ENCODE results near the gene NUDT7.

Gene NUDT7

DNA sequence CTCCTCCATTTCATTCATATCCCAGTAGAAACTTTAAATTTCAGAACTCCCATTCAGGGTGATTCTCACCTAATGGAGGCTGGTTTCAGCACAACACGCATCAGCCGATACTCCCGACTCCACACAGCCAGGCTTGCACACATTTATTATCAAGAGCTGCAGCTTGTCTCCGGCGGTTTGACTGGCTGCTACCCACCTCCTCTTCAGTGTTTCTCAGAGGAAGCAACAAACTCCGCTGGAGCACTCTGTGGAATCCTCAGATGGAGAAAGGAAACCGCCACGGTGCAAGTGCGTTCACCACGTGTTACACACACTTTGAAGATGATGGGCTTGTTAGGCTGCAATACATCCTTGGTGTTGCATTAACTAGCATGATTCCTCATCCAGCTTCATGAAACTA is 39.7 kb upstream of the NUDT7 start:
- ChIA-PET CTCF (no interaction called here), POLR2A (no interaction called here)

More for the DNA sequence above, 39.7 kb upstream of the NUDT7 start:
- Histone ChIP-seq H3K36me3 (ENCODE audit: control insufficient read depth in 2 of 2, insufficient read depth in 1 of 2, low read length in 2 of 2) (no peaks in the 10 kb centered on the region), H3K27ac (ENCODE audit: extremely low read depth, low read depth, low read length) (no peak overlapping the region), H3K4me3 (ENCODE audit: low read depth, low read length) (no peak overlapping the region), H3K9me3 (ENCODE audit: control insufficient read depth, insufficient read depth, low read depth, low read length) (no peaks in the 10 kb centered on the region), H3K4me1 (ENCODE audit: control insufficient read depth, insufficient read depth, low read length) (no peaks in the 10 kb centered on the region)
- TF ChIP-seq, protein P1, sequence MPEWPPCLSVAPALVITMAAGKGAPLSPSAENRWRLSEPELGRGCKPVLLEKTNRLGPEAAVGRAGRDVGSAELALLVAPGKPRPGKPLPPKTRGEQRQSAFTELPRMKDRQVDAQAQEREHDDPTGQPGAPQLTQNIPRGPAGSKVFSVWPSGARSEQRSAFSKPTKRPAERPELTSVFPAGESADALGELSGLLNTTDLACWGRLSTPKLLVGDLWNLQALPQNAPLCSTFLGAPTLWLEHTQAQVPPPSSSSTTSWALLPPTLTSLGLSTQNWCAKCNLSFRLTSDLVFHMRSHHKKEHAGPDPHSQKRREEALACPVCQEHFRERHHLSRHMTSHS (tag by site-specific recombination; IDR thresholded peaks at IDR 0.05), result no peak
- TF ChIP-seq ZFP37 (tag by site-specific recombination; IDR thresholded peaks at IDR 0.05) (no peak), ZNF112 (tag by site-specific recombination; IDR thresholded peaks at IDR 0.05) (no peak), ZNF654 (tag by site-specific recombination; IDR thresholded peaks at IDR 0.05; ENCODE audit: low read depth) (no peak), ZNF792 (tag by site-specific recombination; IDR thresholded peaks at IDR 0.05) (no peak), ZNF621 (tag by site-specific recombination; IDR thresholded peaks at IDR 0.05) (no peak), ZNF843 (tag by site-specific recombination; IDR thresholded peaks at IDR 0.05) (no peak), ZNF2 (tag by site-specific recombination; IDR thresholded peaks at IDR 0.05) (no peak), KLF7 (tag by site-specific recombination; IDR thresholded peaks at IDR 0.05; ENCODE audit: borderline replicate concordance) (no peak), ZNF404 (tag by site-specific recombination; IDR thresholded peaks at IDR 0.05) (no peak), ZNF266 (tag by site-specific recombination; IDR thresholded peaks at IDR 0.05; ENCODE audit: low read depth) (no peak), ZNF221 (tag by site-specific recombination; IDR thresholded peaks at IDR 0.05; ENCODE audit: borderline replicate concordance) (no peak), ZNF146 (tag by site-specific recombination; IDR thresholded peaks at IDR 0.05) (no peak)
- TF ChIP-seq, protein P2, sequence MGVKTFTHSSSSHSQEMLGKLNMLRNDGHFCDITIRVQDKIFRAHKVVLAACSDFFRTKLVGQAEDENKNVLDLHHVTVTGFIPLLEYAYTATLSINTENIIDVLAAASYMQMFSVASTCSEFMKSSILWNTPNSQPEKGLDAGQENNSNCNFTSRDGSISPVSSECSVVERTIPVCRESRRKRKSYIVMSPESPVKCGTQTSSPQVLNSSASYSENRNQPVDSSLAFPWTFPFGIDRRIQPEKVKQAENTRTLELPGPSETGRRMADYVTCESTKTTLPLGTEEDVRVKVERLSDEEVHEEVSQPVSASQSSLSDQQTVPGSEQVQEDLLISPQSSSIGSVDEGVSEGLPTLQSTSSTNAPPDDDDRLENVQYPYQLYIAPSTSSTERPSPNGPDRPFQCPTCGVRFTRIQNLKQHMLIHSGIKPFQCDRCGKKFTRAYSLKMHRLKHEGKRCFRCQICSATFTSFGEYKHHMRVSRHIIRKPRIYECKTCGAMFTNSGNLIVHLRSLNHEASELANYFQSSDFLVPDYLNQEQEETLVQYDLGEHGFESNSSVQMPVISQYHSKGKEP (tag by site-specific recombination; IDR thresholded peaks at IDR 0.05), result no peak
- TF ChIP-seq, protein P3, sequence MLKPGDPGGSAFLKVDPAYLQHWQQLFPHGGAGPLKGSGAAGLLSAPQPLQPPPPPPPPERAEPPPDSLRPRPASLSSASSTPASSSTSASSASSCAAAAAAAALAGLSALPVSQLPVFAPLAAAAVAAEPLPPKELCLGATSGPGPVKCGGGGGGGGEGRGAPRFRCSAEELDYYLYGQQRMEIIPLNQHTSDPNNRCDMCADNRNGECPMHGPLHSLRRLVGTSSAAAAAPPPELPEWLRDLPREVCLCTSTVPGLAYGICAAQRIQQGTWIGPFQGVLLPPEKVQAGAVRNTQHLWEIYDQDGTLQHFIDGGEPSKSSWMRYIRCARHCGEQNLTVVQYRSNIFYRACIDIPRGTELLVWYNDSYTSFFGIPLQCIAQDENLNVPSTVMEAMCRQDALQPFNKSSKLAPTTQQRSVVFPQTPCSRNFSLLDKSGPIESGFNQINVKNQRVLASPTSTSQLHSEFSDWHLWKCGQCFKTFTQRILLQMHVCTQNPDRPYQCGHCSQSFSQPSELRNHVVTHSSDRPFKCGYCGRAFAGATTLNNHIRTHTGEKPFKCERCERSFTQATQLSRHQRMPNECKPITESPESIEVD (tag by site-specific recombination; IDR thresholded peaks at IDR 0.05), result no peak
- TF ChIP-seq, protein P4, sequence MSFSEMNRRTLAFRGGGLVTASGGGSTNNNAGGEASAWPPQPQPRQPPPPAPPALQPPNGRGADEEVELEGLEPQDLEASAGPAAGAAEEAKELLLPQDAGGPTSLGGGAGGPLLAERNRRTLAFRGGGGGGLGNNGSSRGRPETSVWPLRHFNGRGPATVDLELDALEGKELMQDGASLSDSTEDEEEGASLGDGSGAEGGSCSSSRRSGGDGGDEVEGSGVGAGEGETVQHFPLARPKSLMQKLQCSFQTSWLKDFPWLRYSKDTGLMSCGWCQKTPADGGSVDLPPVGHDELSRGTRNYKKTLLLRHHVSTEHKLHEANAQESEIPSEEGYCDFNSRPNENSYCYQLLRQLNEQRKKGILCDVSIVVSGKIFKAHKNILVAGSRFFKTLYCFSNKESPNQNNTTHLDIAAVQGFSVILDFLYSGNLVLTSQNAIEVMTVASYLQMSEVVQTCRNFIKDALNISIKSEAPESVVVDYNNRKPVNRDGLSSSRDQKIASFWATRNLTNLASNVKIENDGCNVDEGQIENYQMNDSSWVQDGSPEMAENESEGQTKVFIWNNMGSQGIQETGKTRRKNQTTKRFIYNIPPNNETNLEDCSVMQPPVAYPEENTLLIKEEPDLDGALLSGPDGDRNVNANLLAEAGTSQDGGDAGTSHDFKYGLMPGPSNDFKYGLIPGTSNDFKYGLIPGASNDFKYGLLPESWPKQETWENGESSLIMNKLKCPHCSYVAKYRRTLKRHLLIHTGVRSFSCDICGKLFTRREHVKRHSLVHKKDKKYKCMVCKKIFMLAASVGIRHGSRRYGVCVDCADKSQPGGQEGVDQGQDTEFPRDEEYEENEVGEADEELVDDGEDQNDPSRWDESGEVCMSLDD (tag by site-specific recombination; IDR thresholded peaks at IDR 0.05), result no peak
- TF ChIP-seq, protein P5, sequence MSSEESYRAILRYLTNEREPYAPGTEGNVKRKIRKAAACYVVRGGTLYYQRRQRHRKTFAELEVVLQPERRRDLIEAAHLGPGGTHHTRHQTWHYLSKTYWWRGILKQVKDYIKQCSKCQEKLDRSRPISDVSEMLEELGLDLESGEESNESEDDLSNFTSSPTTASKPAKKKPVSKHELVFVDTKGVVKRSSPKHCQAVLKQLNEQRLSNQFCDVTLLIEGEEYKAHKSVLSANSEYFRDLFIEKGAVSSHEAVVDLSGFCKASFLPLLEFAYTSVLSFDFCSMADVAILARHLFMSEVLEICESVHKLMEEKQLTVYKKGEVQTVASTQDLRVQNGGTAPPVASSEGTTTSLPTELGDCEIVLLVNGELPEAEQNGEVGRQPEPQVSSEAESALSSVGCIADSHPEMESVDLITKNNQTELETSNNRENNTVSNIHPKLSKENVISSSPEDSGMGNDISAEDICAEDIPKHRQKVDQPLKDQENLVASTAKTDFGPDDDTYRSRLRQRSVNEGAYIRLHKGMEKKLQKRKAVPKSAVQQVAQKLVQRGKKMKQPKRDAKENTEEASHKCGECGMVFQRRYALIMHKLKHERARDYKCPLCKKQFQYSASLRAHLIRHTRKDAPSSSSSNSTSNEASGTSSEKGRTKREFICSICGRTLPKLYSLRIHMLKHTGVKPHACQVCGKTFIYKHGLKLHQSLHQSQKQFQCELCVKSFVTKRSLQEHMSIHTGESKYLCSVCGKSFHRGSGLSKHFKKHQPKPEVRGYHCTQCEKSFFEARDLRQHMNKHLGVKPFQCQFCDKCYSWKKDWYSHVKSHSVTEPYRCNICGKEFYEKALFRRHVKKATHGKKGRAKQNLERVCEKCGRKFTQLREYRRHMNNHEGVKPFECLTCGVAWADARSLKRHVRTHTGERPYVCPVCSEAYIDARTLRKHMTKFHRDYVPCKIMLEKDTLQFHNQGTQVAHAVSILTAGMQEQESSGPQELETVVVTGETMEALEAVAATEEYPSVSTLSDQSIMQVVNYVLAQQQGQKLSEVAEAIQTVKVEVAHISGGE (tag by site-specific recombination; conservative IDR thresholded peaks at IDR 0.05; ENCODE audit: low read depth), result no peak

Data from HEK293 (cell line).